Measurements from ENCODE around the gene RASA3. TPM values are rescaled to one million over a fixed set of nuclear protein-coding genes. Genes with fewer than 3 reads are reported as not detected.

RASA3 gene
- total RNA-seq, 1 experiment from 2014 or later, result 0.95 TPM

GRCh38 chr13:114123876-114124275 is 8.5 kb downstream of the RASA3 start:
- no peaks in the 10 kb centered on the region for H3K9me3 Mint-ChIP-seq (ENCODE audit: unreplicated experiment)
- intact Hi-C loops (cut with micrococcal nuclease; ENCODE audit: unreplicated experiment), result no loop called here
- no peak for TF ChIP-seq CTCF (IDR thresholded peaks at IDR 0.05; ENCODE audit: insufficient read depth in 1 of 2, low read depth in 1 of 2, low read length in 1 of 2, severe bottlenecking in 1 of 2, unreplicated experiment in 1 of 2)
- H3K36me3 ChIP-seq (ENCODE audit: control insufficient read depth, insufficient read depth, low read length), result no peaks in the 10 kb centered on the region
- H3K36me3 Mint-ChIP-seq (ENCODE audit: insufficient read depth, unreplicated experiment), result no peaks in the 10 kb centered on the region
- DNase-seq, result no peak
- peaks cover 5% of the 10 kb centered on the region for H3K4me1 Mint-ChIP-seq (ENCODE audit: low read depth, unreplicated experiment)
- H3K27me3 ChIP-seq (replicated peaks; ENCODE audit: control insufficient read depth, insufficient read depth, low read length), result no peaks in the 10 kb centered on the region
- H3K9me3 ChIP-seq, result no peaks in the 10 kb centered on the region
- H3K27ac Mint-ChIP-seq (ENCODE audit: unreplicated experiment), result no peak overlapping the region
- ChIA-PET CTCF (no interaction called here), POLR2A (no interaction called here)
- BruUV-seq (replicated peaks), result no TSS peak
- no peaks in the 10 kb centered on the region for H3K27me3 Mint-ChIP-seq (ENCODE audit: insufficient read depth, unreplicated experiment)
- H3K4me1 ChIP-seq, result 0 out of 2 replicates have a peak, but pooled peaks cover 11% of the 10 kb centered on the region
- no peak overlapping the region for H3K4me3 ChIP-seq (ENCODE audit: low read depth, low read length)
- H3K4me3 Mint-ChIP-seq (ENCODE audit: unreplicated experiment), result no peak overlapping the region

DNA sequence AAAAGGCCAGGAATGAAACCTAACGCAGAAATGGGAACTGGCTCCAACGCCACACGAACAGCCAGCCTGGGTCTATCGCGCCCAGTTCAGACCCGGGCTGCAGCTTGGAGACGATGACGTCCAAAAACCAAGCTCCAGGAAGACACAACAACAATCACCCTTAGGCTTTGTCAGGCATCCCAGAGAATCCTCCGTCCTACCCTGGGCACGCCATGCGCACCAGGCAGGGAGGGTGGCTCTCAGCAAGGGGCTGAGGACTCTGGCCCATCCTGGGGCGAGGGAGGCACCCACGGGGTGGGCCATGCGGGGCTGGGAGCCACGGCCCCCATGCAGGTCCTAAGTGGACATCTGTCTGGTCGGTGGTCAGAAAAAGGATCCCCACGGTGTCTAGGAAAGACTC is 9.0 kb downstream of the RASA3 start:
- no peaks in the 10 kb centered on the region for H3K9me3 Mint-ChIP-seq (ENCODE audit: unreplicated experiment)
- no peaks in the 10 kb centered on the region for H3K27me3 Mint-ChIP-seq (ENCODE audit: insufficient read depth, unreplicated experiment)
- ChIA-PET CTCF (no interaction called here), POLR2A (interaction anchor here (0.6 kb wide), 1 partner anchor 148 kb away, joined by 3 read pairs; no protein-coding TSS in a partner anchor)
- no peak overlapping the region for H3K4me3 Mint-ChIP-seq (ENCODE audit: unreplicated experiment)
- no peak for DNase-seq
- TF ChIP-seq CTCF (IDR thresholded peaks at IDR 0.05; ENCODE audit: insufficient read depth in 1 of 2, low read depth in 1 of 2, low read length in 1 of 2, severe bottlenecking in 1 of 2, unreplicated experiment in 1 of 2), result no peak
- no peaks in the 10 kb centered on the region for H3K9me3 ChIP-seq
- H3K4me1 ChIP-seq, result peaks cover 14% of the 10 kb centered on the region; the same call in 1 of the 2 replicates
- intact Hi-C loops (cut with micrococcal nuclease; ENCODE audit: unreplicated experiment), result no loop called here
- H3K4me1 Mint-ChIP-seq (ENCODE audit: low read depth, unreplicated experiment), result peaks cover 9% of the 10 kb centered on the region
- H3K27me3 ChIP-seq (replicated peaks; ENCODE audit: control insufficient read depth, insufficient read depth, low read length), result no peaks in the 10 kb centered on the region
- H3K27ac Mint-ChIP-seq (ENCODE audit: unreplicated experiment), result no peak overlapping the region
- no peaks in the 10 kb centered on the region for H3K36me3 ChIP-seq (ENCODE audit: control insufficient read depth, insufficient read depth, low read length)
- no peak overlapping the region for H3K4me3 ChIP-seq (ENCODE audit: low read depth, low read length)
- BruUV-seq (replicated peaks), result no TSS peak
- H3K36me3 Mint-ChIP-seq (ENCODE audit: insufficient read depth, unreplicated experiment), result no peaks in the 10 kb centered on the region

GRCh38 chr13:114122591-114123211 is 9.7 kb downstream of the RASA3 start:
- DNase-seq, result no peak
- BruUV-seq (replicated peaks), result no TSS peak
- Histone ChIP-seq H3K27me3 (replicated peaks; ENCODE audit: control insufficient read depth, insufficient read depth, low read length) (no peaks in the 10 kb centered on the region), H3K9me3 (no peaks in the 10 kb centered on the region), H3K4me3 (ENCODE audit: low read depth, low read length) (no peak overlapping the region), H3K4me1 (peaks cover 19% of the 10 kb centered on the region; the same call in 1 of the 2 replicates), H3K36me3 (ENCODE audit: control insufficient read depth, insufficient read depth, low read length) (no peaks in the 10 kb centered on the region)
- TF ChIP-seq CTCF (IDR thresholded peaks at IDR 0.05; ENCODE audit: insufficient read depth in 1 of 2, low read depth in 1 of 2, low read length in 1 of 2, severe bottlenecking in 1 of 2, unreplicated experiment in 1 of 2), result no peak
- no peaks in the 10 kb centered on the region for H3K9me3 Mint-ChIP-seq (ENCODE audit: unreplicated experiment)
- H3K4me3 Mint-ChIP-seq (ENCODE audit: unreplicated experiment), result no peak overlapping the region
- H3K4me1 Mint-ChIP-seq (ENCODE audit: low read depth, unreplicated experiment), result peaks cover 13% of the 10 kb centered on the region
- intact Hi-C loops (cut with micrococcal nuclease; ENCODE audit: unreplicated experiment), result no loop called here
- H3K36me3 Mint-ChIP-seq (ENCODE audit: insufficient read depth, unreplicated experiment), result no peaks in the 10 kb centered on the region
- POLR2A ChIA-PET, result interaction anchor here (0.6 kb wide), 1 partner anchor 149 kb away, joined by 3 read pairs; no protein-coding TSS in a partner anchor
- H3K27me3 Mint-ChIP-seq (ENCODE audit: insufficient read depth, unreplicated experiment), result no peaks in the 10 kb centered on the region
- no peak overlapping the region for H3K27ac Mint-ChIP-seq (ENCODE audit: unreplicated experiment)
- CTCF ChIA-PET, result no interaction called here
